ENCODE data around the gene ADGRL2. TPM values are rescaled to one million over a fixed set of nuclear protein-coding genes. Genes with fewer than 3 reads are reported as not detected.

The ADGRL2 gene
- total RNA-seq, 1 donor from 2014 or later: 126 TPM

DNA sequence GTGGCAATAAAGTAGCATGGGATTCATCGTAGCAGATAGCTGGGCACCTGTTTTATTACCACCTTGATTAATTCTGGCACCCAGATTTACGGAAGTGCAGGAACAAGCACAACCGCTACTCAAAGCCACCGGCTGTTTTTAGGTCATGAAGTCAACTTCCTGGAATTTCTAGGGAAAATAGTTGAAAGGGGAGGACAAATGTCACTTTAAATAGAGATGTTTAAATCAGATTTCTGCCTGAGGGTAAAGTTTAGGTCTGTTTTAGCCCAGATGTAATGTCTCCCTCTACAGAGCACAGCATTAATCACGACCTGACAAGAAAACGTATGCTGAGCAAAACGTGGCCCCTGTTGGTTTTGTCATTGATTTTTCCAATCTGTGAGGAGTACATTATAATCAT, 8.0 kb downstream of the ADGRL2 start:
- H3K27me3 ChIP-seq (ENCODE audit: insufficient read depth, low read length): no peaks in the 10 kb centered on the region
- no peaks in the 10 kb centered on the region for H3K36me3 Mint-ChIP-seq (ENCODE audit: low read depth, unreplicated experiment)
- H3K4me1 ChIP-seq (ENCODE audit: insufficient read depth, low read length): no peaks in the 10 kb centered on the region
- H3K9ac ChIP-seq (ENCODE audit: low read length): no peak overlapping the region
- H3K36me3 ChIP-seq (ENCODE audit: insufficient read depth, low read length): no peaks in the 10 kb centered on the region
- no peak overlapping the region for H3K4me2 ChIP-seq (ENCODE audit: low read length)
- H3K27ac ChIP-seq (ENCODE audit: low read depth, low read length): no peak overlapping the region
- H3K79me2 ChIP-seq (ENCODE audit: insufficient read depth, low read length): peaks cover 16% of the 10 kb centered on the region
- peak overlapping the region; percentile 47 for H3K4me3 Mint-ChIP-seq (ENCODE audit: unreplicated experiment)
- no peak overlapping the region for H2AFZ ChIP-seq (ENCODE audit: low read depth, low read length)
- no peaks in the 10 kb centered on the region for H3K9me3 Mint-ChIP-seq (ENCODE audit: unreplicated experiment)
- H4K20me1 ChIP-seq (ENCODE audit: insufficient read depth, low read length): peaks cover 10% of the 10 kb centered on the region
- FAIRE-seq (no peak), DNase-seq (ENCODE audit: low read depth) (no peak)
- peaks cover 43% of the 10 kb centered on the region for H3K4me1 Mint-ChIP-seq (ENCODE audit: low read depth, unreplicated experiment)
- TF ChIP-seq CTCF (IDR thresholded peaks at IDR 0.05; ENCODE audit: insufficient read depth, low read depth, low read length): peak; percentile 6
- no peak for TF ChIP-seq EZH2 (IDR thresholded peaks at IDR 0.05; ENCODE audit: insufficient read depth, low read length)
- no peaks in the 10 kb centered on the region for H3K27me3 Mint-ChIP-seq (ENCODE audit: low read depth, unreplicated experiment)
- H3K27ac Mint-ChIP-seq (ENCODE audit: unreplicated experiment): peak overlapping the region; percentile 74
- no peaks in the 10 kb centered on the region for H3K9me3 ChIP-seq (ENCODE audit: insufficient read depth, low read depth, low read length)
- H3K4me3 ChIP-seq (ENCODE audit: insufficient read depth, low read depth, low read length): no peak overlapping the region

DNA sequence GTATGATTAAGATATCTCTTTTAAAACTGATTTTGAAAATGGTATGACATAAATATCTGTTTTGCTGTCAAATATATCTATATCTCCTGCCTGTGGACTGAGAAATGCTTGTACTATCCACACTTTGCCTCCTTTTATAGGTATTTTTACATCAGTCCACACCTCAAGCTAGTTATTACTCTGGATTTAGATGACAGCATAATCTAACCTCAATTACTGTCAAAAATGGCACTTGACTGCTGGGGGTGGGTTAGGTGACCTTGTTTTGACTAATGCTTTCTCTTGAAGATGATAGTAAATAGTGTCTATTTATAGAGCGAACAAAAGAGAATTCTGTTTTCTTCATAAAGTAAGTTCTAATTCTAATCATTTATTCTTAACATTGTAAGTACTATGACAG, 9.1 kb downstream of the ADGRL2 start:
- Histone ChIP-seq H3K79me2 (ENCODE audit: insufficient read depth, low read length) (peaks cover 6% of the 10 kb centered on the region), H2AFZ (ENCODE audit: low read depth, low read length) (no peak overlapping the region), H3K4me3 (ENCODE audit: insufficient read depth, low read depth, low read length) (no peak overlapping the region), H3K36me3 (ENCODE audit: insufficient read depth, low read length) (no peaks in the 10 kb centered on the region), H3K4me2 (ENCODE audit: low read length) (no peak overlapping the region), H3K9ac (ENCODE audit: low read length) (no peak overlapping the region), H3K9me3 (ENCODE audit: insufficient read depth, low read depth, low read length) (no peaks in the 10 kb centered on the region), H3K27ac (ENCODE audit: low read depth, low read length) (no peak overlapping the region), H4K20me1 (ENCODE audit: insufficient read depth, low read length) (no peaks in the 10 kb centered on the region), H3K27me3 (ENCODE audit: insufficient read depth, low read length) (no peaks in the 10 kb centered on the region), H3K4me1 (ENCODE audit: insufficient read depth, low read length) (no peaks in the 10 kb centered on the region)
- Mint-ChIP-seq H3K9me3 (ENCODE audit: unreplicated experiment) (no peaks in the 10 kb centered on the region), H3K4me3 (ENCODE audit: unreplicated experiment) (no peak overlapping the region), H3K4me1 (ENCODE audit: low read depth, unreplicated experiment) (peaks cover 43% of the 10 kb centered on the region), H3K27me3 (ENCODE audit: low read depth, unreplicated experiment) (no peaks in the 10 kb centered on the region), H3K27ac (ENCODE audit: unreplicated experiment) (no peak overlapping the region), H3K36me3 (ENCODE audit: low read depth, unreplicated experiment) (no peaks in the 10 kb centered on the region)
- FAIRE-seq (no peak), DNase-seq (ENCODE audit: low read depth) (no peak)
- no peak for TF ChIP-seq EZH2 (IDR thresholded peaks at IDR 0.05; ENCODE audit: insufficient read depth, low read length)
- TF ChIP-seq CTCF (IDR thresholded peaks at IDR 0.05; ENCODE audit: insufficient read depth, low read depth, low read length): no peak

DNA sequence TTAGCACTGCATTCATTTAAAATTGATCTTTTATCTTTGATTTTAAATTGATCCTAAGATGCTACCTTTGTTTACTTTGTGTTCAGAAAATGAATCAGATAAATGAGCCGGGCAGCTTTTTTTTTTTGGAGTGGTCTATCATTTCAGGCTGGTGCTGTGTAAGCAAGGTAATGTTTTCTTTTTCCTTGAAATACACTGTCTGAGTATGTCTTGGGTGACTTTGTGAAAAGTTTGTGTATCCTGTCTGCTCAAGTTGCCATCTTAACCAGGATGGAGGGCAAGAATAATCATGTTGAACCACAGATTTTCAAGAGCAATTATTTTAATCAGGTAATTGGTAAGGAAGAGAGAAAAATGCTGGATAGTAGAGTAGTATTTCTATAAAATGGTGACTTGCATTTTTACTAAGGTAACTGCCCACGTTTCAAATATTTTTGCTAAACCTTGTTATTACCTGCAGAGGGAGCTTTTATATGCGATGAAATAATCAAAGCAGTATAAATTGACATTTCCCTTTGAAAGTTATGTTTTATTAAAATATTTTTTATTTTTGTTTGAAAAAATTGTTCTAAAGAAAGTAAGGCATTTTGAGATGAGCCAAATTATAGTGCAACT, 11.1 kb downstream of the ADGRL2 start:
- peaks cover 36% of the 10 kb centered on the region for H3K4me1 Mint-ChIP-seq (ENCODE audit: low read depth, unreplicated experiment)

More for the DNA sequence above, 11.1 kb downstream of the ADGRL2 start:
- no peaks in the 10 kb centered on the region for H3K9me3 Mint-ChIP-seq (ENCODE audit: unreplicated experiment)
- TF ChIP-seq CTCF (IDR thresholded peaks at IDR 0.05; ENCODE audit: insufficient read depth, low read depth, low read length): peak; percentile 21
- TF ChIP-seq EZH2 (IDR thresholded peaks at IDR 0.05; ENCODE audit: insufficient read depth, low read length): no peak
- Histone ChIP-seq H3K36me3 (ENCODE audit: insufficient read depth, low read length) (no peaks in the 10 kb centered on the region), H3K27ac (ENCODE audit: low read depth, low read length) (no peak overlapping the region), H3K4me2 (ENCODE audit: low read length) (no peak overlapping the region), H3K27me3 (ENCODE audit: insufficient read depth, low read length) (no peaks in the 10 kb centered on the region), H2AFZ (ENCODE audit: low read depth, low read length) (no peak overlapping the region), H3K9me3 (ENCODE audit: insufficient read depth, low read depth, low read length) (no peaks in the 10 kb centered on the region), H3K9ac (ENCODE audit: low read length) (no peak overlapping the region), H3K4me3 (ENCODE audit: insufficient read depth, low read depth, low read length) (no peak overlapping the region), H3K79me2 (ENCODE audit: insufficient read depth, low read length) (peaks cover under 1% of the 10 kb centered on the region), H4K20me1 (ENCODE audit: insufficient read depth, low read length) (no peaks in the 10 kb centered on the region), H3K4me1 (ENCODE audit: insufficient read depth, low read length) (no peaks in the 10 kb centered on the region)
- no peaks in the 10 kb centered on the region for H3K27me3 Mint-ChIP-seq (ENCODE audit: low read depth, unreplicated experiment)
- peak; percentile 2 for DNase-seq (ENCODE audit: low read depth)
- H3K4me3 Mint-ChIP-seq (ENCODE audit: unreplicated experiment): no peak overlapping the region
- FAIRE-seq: no peak
- H3K27ac Mint-ChIP-seq (ENCODE audit: unreplicated experiment): peak overlapping the region; percentile 75
- no peaks in the 10 kb centered on the region for H3K36me3 Mint-ChIP-seq (ENCODE audit: low read depth, unreplicated experiment)

All from astrocyte (in vitro differentiated cells and primary cell).